Measurements from ENCODE around the gene ARSI.
"Not testable (repeated sequence)": the region's sequence is repeated elsewhere in the genome, so short reads cannot be mapped to it uniquely, and the experiment has no call there.

The ARSI gene

GRCh38 chr5:150265870-150266383 is 36.8 kb downstream of the ARSI start:
- no peak for DNase-seq (ENCODE audit: low spot score)

GRCh38 chr5:150264667-150265603 is 37.8 kb downstream of the ARSI start:
- DNase-seq (ENCODE audit: low spot score) = no peak

DNA sequence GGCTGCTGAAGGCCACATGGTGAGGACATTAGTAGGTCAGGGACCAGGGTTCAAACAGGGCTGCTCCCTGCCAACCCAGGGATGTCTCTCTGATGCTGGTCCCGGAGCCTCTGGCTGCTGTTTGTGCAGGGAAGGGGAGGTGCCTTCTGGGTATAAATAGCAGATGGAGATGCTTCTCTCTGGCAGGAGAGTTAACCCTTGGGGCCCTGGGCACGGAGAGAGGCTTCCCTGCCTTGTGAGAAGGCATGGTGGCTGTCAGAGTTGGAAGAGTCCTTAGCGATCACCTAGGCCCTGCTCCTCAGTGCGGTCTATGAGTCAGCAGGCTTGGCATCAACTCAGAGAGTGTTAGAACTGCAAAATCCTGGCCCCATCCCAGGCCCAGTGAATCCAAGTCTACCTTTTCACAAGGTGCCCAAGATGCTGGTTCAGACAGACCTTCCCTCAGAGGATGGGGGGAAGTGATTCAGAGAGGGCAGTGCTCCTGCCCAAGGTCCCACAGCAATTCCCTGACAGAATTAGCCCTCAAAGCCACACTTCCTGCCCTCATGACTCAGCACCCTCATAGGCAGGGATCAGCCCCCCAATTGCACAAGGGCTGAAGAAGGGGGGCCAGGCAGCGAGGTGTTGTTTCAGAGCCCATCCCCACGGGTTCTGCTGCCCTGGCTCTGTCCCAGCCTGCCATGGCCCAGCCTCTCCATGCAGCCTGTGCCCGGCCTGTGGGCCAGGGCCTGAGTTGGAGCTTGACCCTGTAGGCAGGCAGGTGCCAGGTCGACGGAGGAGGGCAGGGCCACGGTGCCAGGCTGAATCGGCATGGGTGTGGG is 38.7 kb downstream of the ARSI start:
- DNase-seq (ENCODE audit: low spot score) = no peak

DNA sequence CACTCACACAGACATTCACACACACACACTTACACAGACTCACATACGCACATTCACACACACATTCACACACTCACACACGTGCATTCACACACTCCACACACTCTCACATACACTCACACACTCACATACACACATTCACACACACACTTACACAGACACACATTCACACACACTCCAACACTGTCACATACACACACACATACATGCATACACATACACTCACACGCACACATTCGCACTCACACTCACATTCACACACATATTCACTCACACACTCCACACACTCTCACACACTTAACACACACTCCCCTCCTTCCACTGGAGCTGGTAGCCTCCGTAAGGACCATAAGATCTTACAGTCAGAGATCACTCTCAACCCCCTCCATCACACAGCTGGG is 39.3 kb downstream of the ARSI start:
- DNase-seq (ENCODE audit: low spot score) = no peak

- DNase-seq (ENCODE audit: low spot score) = no peak
Observed at GRCh38 chr5:150262502-150262901, 40.2 kb downstream of the ARSI start.

DNA sequence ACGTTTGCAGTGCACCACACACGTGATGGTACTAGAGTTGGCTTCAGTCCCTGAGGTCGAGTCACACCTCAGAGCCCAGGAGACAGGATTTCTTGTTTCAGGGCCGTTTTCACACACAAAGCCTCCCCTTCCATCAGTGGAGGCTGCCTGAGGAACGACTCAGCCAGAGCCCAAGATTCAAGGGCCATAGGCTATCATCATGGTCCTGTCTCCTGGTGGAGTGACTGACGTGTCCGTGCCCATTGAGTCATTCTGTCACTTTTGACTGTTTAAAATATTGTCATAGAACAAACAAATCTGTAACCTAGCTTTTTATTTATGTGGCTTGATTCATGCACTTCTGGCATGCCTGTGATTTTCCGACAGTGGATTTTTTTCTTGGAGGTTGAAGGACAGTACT is 41.5 kb downstream of the ARSI start:
- no peak for DNase-seq (ENCODE audit: low spot score)

DNA sequence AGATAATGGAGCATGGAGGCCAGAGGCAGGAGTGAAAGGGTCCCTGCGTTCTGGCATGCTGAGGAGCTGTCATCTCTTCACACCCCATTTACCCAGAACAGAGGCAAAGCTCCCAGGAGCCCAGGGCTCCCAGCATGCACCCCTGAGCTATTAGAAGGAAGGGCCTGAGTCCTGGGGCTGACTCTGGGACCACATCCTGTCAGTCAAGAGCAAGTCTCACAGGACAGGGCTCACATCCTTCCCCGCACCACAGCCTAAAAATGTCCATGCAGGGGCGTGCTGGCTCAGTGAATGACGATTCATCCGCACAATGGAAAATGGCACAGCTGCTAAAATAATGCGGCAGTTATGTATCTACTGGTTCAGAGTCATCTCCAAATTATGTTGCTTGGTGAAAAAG is 44.6 kb downstream of the ARSI start:
- no peak for DNase-seq (ENCODE audit: low spot score)

- no peak for DNase-seq (ENCODE audit: low spot score)
Observed at GRCh38 chr5:150257424-150257823, 45.3 kb downstream of the ARSI start.

GRCh38 chr5:150256410-150257064 is 46.2 kb downstream of the ARSI start:
- DNase-seq (ENCODE audit: low spot score) = no peak

DNA sequence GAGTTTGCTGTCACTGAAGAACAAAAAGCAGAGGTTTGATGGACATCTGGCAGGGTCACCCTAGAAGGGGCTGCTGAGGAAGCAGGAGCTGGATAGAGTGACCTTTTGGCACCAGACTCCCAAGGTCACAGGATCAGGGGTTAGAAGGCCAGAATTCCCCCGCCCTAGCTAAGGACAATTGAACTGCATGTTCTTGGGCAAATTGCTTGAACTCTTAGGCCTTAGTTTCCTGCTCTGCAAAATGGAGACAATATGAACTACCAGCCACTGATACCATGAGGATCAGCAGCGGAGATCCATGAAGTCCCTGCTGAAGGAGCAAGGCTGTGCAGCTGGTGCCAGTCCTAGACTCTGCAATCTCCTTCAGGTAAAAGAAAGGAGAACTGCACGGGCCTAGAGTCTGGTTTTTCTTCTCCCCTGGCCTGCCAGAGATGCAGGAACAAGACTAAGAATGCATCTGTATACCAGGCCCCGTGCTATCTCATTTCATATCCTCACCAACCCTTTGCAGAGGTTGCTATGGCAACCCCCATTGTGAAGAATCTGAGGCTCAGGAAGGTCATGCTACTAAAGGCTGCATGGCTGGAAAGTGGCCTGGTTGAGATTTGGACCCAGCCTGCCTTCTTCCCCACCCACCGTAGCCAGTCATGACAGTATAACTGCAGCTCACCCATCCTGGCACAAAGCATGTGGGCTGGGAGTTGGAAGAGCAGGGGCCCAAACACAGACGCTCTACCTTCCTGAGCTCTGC is 46.9 kb downstream of the ARSI start:
- no peak for DNase-seq (ENCODE audit: low spot score)

- DNase-seq (ENCODE audit: low spot score) = no peak
Observed at GRCh38 chr5:150254774-150255173, 47.9 kb downstream of the ARSI start.

DNA sequence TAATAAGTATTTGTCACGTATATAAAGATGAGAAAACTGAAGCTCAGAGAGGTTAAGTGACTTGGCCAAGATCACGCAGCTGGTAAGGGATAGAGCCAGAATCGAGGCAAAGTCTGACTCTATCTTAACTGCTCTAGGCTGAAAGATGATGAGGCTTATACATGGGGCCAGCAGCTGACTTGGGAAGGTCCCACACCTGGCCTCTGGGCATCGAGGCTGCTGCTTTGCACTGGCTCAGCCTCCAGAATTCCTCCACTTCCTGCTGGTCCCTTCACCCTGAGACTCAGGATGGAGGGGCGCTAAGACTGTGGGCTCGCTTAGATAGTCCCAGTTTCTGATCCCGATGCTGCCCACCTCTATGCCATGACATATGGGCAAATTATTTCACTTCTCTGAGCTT is 48.3 kb downstream of the ARSI start:
- no peak for DNase-seq (ENCODE audit: low spot score)

DNA sequence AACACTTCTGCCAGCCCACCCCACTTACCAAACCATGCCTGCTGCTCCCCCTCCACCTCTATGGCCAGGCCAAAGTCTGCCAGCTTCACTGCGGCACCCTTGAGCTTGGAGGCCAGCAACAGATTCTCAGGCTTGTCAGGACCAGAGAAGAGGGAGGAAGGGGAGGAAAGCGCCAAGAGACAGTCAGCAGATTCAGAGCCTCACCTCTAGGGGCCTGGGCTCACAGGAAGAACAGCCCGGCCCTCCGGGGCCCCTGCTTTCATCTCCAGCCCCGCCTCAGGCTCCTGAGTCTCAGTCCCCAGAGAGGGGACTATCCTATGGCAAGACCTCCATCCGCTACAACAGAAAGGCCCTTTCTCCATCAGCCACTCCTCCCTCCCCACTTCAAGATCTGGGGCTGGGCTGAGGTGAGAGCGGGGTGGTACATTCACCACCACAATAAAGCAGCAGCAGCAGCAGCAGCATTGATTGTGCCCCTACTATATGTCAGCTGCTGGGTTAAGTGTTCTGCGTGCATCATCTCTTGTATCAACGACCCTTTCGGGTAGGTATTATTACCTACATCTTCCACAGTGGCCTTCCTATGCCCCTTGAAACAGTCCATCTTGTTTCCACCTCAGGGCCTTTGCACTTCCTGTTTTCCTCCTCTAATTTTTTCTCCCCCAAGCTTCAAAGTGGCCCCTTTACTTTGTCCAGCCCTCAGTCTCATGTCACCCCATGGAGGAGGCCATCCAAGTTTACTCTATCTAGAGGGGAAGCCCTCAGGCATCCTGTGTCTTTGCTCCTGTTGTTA is 49.1 kb downstream of the ARSI start:
- no peak for DNase-seq (ENCODE audit: low spot score)

DNA sequence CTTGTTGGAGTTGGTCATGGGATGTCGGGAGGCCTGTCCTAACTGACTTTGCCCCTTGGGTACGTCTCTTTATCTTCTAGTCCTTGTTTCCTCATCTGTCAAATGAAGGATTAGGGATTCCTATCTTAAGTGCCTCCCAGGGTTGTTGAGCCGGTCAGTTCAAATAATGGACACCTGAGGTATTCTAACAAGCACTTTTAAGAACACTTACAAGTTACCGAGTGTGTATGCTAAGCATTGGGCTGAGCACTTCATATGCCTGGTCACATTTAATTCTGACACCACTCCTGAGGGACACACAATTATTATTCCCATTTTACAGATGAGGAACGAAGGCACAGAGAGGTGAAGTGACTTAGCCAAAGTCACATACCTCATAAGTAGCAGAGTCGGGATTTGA is 50.2 kb downstream of the ARSI start:
- DNase-seq (ENCODE audit: low spot score) = no peak

GRCh38 chr5:150251504-150251903 is 51.2 kb downstream of the ARSI start:
- no peak for DNase-seq (ENCODE audit: low spot score)

DNA sequence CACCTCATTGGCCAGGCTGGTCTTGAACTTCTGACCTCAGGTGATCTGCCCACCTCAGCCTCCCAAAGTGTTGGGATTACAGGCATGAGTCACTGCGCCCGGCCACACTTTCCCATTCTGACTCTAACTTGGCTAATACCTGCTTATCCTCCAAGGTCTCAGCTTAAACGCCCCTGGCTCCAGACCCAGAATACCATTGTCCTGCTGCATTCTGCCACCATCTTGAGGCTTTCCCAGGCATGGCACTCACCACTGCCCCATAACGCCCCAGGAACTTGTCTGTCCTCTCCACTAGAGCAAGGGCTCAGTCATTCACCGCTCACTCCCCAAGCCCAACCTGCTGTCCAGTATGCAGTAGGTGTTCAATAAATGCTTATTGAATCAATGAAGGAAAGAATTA is 53.0 kb downstream of the ARSI start:
- no peak for DNase-seq (ENCODE audit: low spot score)

- no peak for DNase-seq (ENCODE audit: low spot score)
Observed at GRCh38 chr5:150248946-150249345, 53.8 kb downstream of the ARSI start.

DNA sequence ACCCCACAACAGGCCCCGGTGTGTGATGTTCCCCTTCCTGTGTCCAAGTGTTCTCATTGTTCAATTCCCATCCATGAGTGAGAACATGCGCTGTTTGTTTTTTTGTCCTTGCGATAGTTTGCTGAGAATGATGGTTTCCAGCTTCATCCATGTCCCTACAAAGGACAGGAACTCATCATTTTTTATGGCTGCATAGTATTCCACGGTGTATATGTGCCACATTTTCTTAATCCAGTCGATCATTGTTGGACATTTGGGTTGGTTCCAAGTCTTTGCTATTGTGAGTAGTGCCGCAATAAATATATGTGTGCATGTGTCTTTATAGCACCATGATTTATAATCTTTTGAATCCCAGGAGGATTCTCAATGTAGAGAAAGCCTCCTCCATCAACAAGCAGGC is 54.2 kb downstream of the ARSI start:
- not testable (repeated sequence) for DNase-seq (ENCODE audit: low spot score)

GRCh38 chr5:150247726-150248125 is 55.0 kb downstream of the ARSI start:
- no peak for DNase-seq (ENCODE audit: low spot score)

DNA sequence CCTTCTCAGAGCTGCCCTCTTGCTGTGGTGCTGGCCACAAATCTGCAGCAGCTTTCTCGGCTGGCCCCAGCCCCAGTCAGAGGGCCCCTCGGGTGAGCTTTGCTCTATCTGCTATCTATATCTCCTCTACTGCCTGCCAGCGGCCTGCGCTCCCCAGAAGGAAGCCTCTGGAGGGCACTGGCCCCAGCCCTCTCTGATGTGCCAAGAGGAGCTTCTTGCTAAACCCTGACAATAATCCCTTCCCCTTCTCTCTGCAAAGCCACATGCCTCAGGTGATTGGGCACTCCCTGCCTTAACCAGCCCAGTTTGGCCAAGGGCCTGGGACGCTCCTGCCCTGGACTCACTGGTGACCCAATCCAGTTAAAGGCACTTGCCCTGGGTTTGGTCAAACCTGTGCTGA is 55.9 kb downstream of the ARSI start:
- DNase-seq (ENCODE audit: low spot score) = no peak

DNA sequence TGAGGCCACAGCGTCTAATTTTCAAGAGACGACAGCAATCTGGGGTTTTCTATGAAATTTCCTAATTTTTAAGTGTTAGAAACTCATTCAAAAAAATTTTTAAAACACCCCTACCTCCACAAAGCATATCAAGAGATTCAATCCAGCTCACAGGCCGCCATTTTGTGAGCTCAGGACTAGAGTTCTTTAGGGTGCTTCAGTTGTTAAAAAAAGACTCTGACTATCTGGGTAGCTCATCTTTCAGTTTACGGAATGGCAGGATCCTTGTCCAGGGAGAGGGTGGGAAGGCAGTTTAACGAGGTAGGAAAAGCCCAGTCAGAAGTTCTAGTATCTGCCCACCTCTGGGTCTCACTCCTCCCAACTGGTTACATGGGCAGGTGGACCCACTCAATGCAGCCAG is 56.3 kb downstream of the ARSI start:
- DNase-seq (ENCODE audit: low spot score) = no peak
